ENCODE data around the gene SHLD3. TPM values are rescaled to one million over a fixed set of nuclear protein-coding genes. Genes with fewer than 3 reads are reported as not detected.

The SHLD3 gene
- total RNA-seq, 6 experiments from 2014 or later, result 1.2 to 2.0 (median 1.4) TPM

DNA sequence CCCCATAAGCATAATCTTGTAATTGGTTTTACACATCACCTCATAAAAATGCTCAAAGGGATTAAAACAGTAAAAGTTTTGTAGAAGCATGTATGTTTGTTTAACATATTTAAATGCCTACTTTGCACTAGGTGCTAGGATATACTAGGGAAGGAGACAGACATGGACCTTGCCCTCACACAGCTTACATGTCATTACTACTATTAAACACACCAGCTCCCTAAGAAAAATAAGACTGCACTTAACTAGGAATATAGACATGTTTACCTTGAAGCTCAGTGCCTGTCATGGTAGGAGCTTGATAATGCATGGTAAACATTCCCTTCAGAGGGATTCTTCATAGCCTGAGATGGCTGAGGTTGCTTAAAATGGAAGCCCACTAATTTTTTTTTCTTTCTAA is 6.2 kb downstream of the SHLD3 start:
- Mint-ChIP-seq H3K36me3 (ENCODE audit: low read depth) (peaks cover 8% of the 10 kb centered on the region), H3K4me3 (no peak overlapping the region), H3K27ac (no peak overlapping the region), H3K27me3 (ENCODE audit: insufficient read depth) (no peaks in the 10 kb centered on the region), H3K4me1 (ENCODE audit: low read depth) (peaks cover 15% of the 10 kb centered on the region), H3K9me3 (no peaks in the 10 kb centered on the region)
- no peak for DNase-seq
- TF ChIP-seq, protein P1, sequence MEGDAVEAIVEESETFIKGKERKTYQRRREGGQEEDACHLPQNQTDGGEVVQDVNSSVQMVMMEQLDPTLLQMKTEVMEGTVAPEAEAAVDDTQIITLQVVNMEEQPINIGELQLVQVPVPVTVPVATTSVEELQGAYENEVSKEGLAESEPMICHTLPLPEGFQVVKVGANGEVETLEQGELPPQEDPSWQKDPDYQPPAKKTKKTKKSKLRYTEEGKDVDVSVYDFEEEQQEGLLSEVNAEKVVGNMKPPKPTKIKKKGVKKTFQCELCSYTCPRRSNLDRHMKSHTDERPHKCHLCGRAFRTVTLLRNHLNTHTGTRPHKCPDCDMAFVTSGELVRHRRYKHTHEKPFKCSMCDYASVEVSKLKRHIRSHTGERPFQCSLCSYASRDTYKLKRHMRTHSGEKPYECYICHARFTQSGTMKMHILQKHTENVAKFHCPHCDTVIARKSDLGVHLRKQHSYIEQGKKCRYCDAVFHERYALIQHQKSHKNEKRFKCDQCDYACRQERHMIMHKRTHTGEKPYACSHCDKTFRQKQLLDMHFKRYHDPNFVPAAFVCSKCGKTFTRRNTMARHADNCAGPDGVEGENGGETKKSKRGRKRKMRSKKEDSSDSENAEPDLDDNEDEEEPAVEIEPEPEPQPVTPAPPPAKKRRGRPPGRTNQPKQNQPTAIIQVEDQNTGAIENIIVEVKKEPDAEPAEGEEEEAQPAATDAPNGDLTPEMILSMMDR (IDR thresholded peaks at IDR 0.05), result no peak

DNA sequence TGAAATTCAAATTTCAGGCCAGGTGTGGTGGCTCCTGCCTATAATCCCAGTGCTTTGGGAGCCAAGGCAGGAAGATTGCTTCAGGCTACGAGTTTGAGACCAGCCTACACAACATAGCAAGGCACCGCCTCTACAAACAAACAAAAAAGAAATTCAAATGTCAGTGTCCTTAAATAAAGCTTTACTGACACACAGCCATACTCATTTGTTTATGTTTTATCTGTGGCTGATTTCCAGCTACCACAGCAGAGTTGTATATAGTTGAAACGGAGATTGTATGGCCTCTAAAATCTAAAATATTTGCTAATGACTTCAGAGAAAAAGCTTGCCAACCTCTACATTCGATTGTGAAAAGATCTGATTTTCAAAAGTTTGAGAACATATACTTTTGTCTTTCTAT is 15.4 kb downstream of the SHLD3 start:
- H3K9me3 Mint-ChIP-seq, result no peaks in the 10 kb centered on the region
- H3K4me3 Mint-ChIP-seq, result no peak overlapping the region
- H3K36me3 Mint-ChIP-seq (ENCODE audit: low read depth), result peaks cover 15% of the 10 kb centered on the region
- TF ChIP-seq, protein P1 (IDR thresholded peaks at IDR 0.05), result no peak
- no peaks in the 10 kb centered on the region for H3K4me1 Mint-ChIP-seq (ENCODE audit: low read depth)
- no peak overlapping the region for H3K27ac Mint-ChIP-seq
- no peak for DNase-seq
- H3K27me3 Mint-ChIP-seq (ENCODE audit: insufficient read depth), result no peaks in the 10 kb centered on the region

DNA sequence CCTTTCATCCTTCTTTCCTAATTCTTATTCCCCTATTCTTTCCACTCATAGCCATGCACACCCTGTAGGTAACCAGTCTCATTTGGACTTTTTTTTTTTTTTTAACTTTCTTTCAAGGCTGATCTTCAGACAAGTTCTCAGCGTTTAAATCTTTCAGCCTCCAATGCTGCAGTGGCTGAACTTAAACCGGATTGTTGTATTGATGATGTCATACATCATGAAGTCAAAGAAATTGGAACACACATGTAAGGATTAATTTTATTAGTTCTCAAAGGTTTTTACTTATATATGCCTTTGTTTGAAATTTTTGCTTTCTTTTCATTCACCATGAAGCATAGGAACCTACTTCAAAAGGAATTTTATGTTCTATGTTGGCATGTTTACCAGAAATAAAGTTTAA is 22.1 kb downstream of the SHLD3 start:
- TF ChIP-seq, protein P1 (IDR thresholded peaks at IDR 0.05), result no peak
- Mint-ChIP-seq H3K4me3 (no peak overlapping the region), H3K9me3 (no peaks in the 10 kb centered on the region), H3K27me3 (ENCODE audit: insufficient read depth) (no peaks in the 10 kb centered on the region), H3K27ac (no peak overlapping the region), H3K4me1 (ENCODE audit: low read depth) (no peaks in the 10 kb centered on the region), H3K36me3 (ENCODE audit: low read depth) (0 out of 2 replicates have a peak, but pooled peaks cover 6% of the 10 kb centered on the region)
- DNase-seq, result no peak

DNA sequence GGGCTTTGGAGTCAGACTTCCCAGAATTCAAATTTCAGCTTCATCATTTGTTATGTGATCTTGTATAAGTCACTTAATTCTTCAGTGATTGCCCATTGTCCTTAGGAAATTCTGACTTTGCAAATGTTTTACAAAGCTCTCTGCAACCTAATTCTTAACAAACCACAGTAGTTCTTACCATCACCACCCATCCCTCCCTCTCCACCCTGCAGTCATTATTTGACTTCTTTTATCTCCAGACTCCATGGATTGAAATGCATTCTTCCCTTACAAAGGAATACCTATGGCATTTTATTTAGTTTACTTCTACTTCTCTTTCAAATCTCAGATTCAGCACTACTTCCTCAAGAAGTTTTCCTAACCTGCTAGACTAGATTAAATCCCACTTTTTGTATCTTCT is 23.1 kb downstream of the SHLD3 start:
- TF ChIP-seq, protein P1 (IDR thresholded peaks at IDR 0.05), result no peak
- no peak for DNase-seq
- Mint-ChIP-seq H3K4me1 (ENCODE audit: low read depth) (no peaks in the 10 kb centered on the region), H3K27ac (no peak overlapping the region; the same call in 1 of the 2 replicates), H3K4me3 (no peak overlapping the region), H3K27me3 (ENCODE audit: insufficient read depth) (no peaks in the 10 kb centered on the region), H3K9me3 (no peaks in the 10 kb centered on the region), H3K36me3 (ENCODE audit: low read depth) (0 out of 2 replicates have a peak, but pooled peaks cover 6% of the 10 kb centered on the region)

DNA sequence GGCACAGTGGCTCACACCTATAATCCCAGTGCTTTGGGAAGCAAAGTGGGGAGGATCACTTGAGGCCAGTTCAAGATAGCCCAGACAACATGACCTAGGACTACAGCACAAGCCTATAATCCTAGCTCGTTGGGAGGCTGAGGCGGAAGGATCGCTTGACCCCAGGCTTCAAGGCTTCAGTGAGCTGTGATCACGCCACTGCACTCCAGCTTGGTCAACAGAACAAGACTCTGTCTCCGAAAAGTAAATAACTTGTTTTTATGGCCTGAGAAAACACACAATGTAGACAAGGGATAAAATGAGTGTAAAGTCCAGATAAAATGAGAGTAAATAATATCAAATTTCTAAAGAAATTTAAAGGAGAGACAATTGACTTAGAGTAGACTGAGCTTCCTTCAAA is 26.3 kb downstream of the SHLD3 start:
- Mint-ChIP-seq H3K9me3 (no peaks in the 10 kb centered on the region), H3K27me3 (ENCODE audit: insufficient read depth) (no peaks in the 10 kb centered on the region), H3K4me3 (no peak overlapping the region), H3K36me3 (ENCODE audit: low read depth) (0 out of 2 replicates have a peak, but pooled peaks cover 6% of the 10 kb centered on the region), H3K27ac (no peak overlapping the region), H3K4me1 (ENCODE audit: low read depth) (no peaks in the 10 kb centered on the region)
- TF ChIP-seq, protein P1 (IDR thresholded peaks at IDR 0.05), result no peak
- DNase-seq, result no peak

DNA sequence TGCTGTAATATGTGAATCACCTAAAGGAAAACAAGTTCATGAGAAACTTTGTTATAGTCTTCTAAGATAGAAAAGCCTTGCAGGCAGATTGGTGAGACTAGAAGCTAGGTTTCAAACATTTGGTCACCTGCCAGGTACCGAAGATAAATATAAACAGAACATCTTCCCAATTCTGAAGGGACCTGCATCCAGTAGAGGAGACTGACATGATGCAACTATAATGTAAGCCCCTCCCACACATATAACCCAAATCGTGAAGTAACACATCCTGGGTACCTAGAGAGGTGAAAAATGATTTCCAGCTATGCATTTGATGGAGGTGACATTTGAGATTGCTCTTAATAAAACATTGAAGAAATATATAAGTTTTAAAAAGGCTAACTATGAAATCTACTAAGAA is 29.9 kb downstream of the SHLD3 start:
- no peaks in the 10 kb centered on the region for H3K9me3 Mint-ChIP-seq
- TF ChIP-seq, protein P1 (IDR thresholded peaks at IDR 0.05), result no peak
- H3K27ac Mint-ChIP-seq, result no peak overlapping the region
- no peak for DNase-seq
- no peak overlapping the region for H3K4me3 Mint-ChIP-seq
- H3K4me1 Mint-ChIP-seq (ENCODE audit: low read depth), result no peaks in the 10 kb centered on the region
- no peaks in the 10 kb centered on the region for H3K27me3 Mint-ChIP-seq (ENCODE audit: insufficient read depth)
- H3K36me3 Mint-ChIP-seq (ENCODE audit: low read depth), result peaks cover 11% of the 10 kb centered on the region; the same call in 1 of the 2 replicates
